Activated T-cell treated with anti-CD3 and anti-CD28 coated beads for 4 hours (primary cell): ENCODE data around the gene LRRC7.

Experiments
- DNase-seq: peaks from one replicate; pipeline ENCODE4 v3.0.0-alpha.2; 2020

LRRC7 gene

DNA sequence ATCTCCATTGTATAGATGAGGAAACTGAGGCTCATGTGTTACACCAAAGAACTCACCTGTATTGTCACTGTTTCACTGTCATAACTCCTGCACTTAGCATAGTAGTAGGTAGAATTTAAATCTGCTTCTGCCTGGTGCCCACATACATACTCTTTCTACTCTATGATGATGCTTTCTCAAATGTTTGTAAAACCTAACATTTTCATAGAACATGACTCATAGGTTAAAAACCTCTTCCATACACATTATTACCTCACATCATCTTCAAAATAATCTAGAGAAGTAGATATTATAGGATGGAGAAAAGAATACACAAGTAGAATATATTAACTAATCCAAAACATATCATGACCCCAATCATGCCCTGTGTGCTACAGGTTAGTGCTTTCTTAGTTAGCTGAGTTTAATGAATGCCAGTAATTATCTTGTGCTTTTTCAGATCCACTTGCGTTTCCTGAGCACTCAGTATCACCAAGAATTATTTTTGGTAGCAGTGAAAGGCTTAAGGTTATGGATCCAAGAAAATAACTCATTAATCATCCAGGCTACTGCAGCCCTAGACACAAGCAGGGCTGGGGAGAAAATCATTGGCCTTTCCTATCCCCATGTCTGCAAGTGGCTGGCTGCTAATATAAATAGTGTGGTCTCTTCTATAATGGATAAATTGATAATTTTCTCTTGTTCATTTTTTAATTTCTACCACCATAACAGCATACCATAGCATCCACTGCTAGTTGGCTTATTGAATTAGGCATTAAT, 480.8 kb downstream of the LRRC7 start:
- no peak for DNase-seq

DNA sequence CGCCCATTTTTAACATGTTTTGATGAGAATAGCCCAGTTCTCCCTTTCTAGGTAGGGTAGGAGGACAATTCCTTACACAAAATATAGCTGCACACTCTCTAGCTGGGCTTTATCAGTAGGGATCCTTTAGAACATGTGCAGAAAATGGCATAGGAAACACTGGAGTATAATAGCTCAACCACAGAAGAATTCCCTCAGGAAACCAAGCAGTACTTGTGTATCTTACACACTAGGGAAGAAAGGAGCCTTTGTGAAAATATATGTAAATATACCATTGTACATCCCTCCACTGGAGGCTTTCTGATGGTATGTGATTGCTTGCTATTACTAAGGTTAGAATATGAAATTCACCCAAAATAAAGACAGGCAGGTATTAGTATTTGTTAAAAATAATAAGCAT, 484.2 kb downstream of the LRRC7 start:
- DNase-seq, result no peak

DNA sequence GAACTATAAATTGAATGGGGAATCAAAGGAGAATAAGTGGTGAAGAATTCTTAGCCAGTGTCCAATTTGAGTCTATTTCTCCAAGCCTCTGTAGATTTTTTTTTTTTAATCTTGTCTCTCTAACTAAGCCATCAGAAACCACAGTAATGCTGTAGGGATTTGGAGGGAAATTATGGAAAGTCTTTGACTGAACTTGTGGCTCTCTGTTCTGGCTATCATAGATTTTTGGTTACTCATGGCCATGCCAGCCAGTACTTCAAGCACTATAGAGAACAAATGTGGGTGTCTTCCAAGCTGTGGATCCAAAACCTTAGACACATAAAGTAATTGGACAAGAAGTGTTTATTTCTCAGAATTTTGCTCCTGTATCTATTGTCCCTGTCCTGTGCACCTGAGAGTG, 489.8 kb downstream of the LRRC7 start:
- DNase-seq, result no peak

DNA sequence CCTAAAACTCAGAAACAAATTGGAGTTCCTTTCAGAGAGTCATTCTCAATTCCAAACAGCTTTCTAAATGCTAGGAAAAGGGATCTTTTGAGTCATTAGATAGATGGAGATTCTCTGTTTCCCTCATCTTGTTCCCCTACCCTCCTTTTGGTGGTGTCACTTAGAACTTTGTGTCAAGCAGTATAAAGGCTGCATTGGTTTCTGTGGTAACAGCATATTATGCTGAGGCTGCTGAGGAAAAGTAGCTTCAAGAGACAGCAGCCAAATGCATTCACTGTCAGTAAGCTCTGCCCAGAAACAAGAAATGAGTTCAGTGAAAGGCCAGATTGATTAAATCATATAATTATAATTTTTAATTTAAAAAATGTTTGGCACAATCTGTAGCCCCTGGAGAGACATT, 493.5 kb downstream of the LRRC7 start:
- DNase-seq, result no peak

DNA sequence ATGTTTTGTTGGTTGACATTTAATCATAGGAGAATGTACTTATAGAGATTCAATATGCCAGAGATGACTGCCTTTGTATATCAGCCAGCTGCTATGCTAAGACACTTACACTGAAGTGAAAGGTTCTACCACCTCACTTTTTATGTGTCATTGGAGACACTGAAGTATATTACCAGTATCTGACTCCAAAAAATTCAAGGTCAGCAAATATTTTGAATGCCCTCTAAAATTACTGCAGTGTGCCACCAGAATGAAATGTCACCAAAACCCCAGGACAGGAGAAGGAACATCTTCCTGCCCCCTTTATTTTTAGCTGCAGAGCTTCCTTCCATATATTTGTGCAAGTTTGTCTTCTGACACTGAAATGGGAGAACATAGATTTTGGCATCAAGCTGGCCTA, 496.1 kb downstream of the LRRC7 start:
- no peak for DNase-seq

DNA sequence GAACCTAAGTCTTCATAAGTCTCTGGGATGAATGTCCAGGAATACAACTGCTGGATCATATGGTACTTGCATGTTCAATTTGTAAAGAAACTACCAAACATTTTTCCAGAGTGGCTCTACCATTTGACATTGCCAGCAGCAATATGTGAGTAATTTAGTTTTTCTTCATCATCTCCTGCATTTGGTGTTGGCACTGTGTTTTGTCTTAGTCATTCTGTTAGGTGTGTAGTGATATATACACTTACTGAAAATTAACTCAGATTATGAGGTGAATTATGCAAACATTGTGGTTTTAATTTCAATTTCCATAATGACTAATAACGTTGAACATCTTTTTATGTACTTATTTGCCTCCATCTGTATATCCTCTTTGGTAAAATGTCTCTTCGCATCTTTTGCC, 499.0 kb downstream of the LRRC7 start:
- no peak for DNase-seq

DNA sequence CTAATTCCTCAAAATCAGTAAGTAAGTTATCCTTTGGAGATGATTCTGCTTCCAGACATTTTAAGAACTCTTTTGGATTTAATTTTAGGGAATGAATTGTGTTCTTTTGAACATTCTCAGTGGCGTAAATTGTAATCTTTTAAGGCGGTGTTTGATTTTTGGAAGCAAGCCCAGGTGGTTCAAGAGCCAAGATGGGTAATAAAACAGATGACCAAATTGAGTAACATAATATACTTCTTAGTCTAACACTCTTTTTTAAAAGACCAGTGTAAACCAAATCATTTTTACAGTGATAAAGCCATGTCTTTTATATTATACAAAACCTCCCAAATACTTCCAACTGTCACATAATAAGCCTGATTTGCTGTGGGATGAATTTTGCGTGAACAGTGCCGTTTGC, 503.9 kb downstream of the LRRC7 start:
- no peak for DNase-seq

DNA sequence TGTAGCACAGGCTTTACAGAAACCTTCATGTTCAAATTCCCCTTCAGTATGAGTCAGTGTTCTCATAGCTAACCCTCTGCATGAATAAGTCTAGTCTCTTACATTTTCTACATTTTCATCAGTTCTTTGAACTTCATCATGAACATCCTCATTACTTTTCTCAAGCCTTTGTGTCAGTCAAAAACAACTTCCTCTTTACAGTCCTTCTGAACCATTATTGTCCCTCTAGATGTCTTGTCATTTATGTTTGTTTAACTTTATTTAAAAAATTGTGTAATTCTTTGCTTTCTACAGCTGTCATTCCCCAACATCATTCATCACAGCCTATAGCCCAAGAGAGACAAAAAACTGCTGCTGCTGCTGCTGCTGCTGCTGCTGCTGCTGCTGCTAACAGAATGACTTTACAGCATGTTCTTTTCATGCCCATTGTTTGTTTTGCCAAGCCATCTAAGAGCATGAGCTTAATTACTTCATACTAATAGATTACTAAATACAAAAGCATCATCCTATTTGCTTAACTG, 504.6 kb downstream of the LRRC7 start:
- DNase-seq, result no peak

DNA sequence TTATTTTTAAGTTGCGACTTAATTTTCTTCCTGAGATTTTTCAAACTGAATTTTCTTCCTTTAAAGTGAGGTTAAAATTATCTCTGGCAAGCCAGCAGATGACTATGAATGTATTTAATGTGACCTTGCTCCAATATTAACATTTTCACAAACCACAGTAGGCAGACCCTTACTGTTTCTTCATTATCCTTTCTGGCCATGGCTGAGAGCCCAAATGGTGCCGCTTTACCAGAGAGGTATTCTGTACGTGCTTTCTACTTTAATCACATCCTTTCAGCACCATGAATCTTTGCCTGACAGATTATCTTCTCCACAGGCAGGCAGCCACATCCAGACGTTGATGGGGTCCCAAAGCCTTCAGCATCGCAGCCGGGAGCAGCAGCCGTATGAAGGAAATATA, 508.0 kb downstream of the LRRC7 start:
- DNase-seq, result no peak

DNA sequence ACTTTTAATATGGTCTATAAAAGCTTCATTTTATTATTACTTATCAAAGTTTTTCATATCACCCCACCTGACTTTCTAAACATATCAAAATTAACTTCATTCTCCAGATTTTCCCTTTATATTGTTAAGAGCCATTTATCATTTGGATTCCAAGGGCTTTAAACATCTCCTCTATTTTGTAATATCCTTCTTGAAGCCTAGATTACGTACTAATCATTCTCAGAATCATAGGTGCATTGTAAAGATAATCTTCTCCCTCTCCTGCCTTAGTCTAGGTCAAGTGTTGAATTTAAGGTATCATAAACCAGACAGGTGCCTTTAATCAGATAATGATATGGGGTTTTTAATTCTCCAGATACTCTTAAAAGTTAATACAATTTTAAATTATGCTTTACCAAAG, 509.3 kb downstream of the LRRC7 start:
- DNase-seq, result no peak

DNA sequence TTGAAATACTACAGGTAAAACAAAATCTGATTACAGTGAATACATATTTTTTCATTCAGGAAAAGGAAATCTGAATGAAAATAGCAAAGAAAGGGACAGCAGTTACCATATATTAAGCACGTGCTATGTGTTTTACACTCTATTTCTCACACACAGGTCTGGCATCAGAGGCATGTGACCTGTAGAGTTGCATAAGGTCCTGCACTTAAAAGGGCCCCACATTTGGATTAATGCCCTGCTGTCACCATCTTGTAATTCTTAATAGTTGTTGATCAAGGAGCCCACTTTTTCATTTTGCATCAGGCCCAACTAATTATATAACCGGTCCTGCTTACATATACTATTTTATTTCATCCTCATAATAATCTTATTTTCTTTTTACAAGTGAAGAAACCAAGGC, 511.8 kb downstream of the LRRC7 start:
- DNase-seq, result no peak

DNA sequence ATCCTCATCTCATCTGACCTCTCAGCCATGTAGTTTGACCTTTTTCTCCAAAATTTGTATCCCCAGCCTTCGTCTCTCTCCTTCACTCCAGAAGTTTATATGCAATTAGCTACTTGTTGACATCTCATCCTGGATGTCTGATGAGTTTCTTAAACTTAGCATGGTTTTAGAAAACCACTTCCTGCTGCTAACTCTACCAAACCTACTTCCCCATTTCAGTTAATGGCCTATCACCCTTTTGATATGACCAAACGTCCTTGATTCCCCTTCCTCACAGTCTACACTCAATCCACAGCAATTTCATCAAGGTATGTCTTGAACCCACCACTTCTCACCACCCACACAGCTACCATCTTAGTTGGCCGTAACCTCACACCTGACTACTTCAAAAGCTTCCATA, 515.8 kb downstream of the LRRC7 start:
- no peak for DNase-seq

DNA sequence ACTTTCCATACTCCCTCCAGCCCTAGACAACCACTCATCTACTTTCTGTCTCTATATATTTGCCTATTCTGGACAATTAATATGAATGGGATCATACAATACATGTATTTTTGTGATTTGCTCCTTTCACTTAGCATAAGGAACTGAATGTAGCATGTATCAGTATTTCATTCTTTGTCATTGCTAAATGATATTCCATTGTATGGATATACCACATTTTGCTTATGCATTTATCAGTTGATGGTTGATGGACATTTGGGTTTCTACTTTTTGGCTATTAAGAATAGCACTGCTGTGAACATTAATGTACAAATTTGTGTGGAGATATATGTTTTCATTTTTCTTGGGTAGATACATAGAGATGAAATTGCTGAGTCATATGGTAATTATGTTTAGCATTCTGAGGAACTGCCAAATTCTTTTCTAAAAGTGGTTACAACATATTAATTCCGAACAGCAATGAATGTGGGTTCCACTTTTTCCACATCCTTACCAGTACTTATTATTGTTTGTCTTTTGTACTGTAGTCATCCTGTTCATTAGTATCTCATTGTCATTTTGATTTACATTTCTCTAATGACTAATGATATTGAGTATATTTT, 516.7 kb downstream of the LRRC7 start:
- DNase-seq, result no peak

DNA sequence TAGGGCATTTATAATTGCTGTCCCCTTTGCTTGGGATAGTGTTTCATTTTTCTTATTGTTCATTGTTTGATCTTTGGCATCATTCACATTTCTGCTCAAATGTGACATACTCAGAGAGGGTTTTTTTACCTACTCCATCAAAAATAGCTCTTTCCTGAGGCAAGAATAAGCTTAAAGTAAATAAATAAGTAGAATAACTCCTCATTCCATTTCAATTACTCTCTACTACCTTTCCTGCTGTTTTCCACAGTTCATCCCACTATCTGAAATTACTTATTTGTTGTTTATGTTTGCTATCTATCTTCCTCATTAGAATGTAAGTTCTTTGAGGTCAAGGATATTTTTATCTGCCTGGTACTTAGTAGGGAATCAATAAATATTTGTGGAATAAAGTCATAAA, 517.8 kb downstream of the LRRC7 start:
- DNase-seq, result no peak

DNA sequence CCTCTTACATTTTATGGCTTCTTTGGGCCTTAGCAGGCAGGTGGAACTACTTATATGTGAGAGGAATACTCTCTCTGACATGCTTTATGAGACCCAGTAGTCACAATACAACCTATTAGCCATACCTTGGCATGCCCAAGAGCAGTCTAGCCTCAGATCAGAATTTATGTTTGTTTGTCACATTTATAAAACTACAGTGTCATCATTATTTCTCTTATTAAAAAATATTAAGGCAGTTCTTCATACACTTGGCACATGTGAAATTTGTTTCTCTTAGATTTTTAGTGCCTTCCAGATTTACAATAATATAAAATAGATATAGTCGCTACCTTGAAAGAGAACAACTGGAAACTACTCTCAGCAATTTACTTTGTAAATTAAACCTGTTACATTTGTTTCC, 519.2 kb downstream of the LRRC7 start:
- no peak for DNase-seq

DNA sequence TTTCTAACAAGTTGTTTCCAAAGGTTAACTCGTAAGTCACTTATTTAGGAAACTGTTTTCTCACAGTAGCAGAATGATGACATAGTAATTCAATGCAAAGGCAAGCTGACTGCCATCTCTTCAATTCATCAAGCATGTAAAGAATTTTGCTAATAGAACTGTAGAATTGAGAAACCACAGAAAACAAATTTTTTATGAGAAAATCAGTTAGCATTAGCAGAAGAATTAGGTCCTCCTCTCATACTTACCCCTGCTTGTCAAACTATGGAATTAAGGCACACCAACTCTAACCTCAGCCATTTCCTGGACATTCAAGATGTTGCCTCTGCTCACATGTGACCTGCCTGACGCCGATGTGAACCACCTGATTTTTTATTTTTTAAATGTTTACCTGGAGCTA, 522.4 kb downstream of the LRRC7 start:
- no peak for DNase-seq

DNA sequence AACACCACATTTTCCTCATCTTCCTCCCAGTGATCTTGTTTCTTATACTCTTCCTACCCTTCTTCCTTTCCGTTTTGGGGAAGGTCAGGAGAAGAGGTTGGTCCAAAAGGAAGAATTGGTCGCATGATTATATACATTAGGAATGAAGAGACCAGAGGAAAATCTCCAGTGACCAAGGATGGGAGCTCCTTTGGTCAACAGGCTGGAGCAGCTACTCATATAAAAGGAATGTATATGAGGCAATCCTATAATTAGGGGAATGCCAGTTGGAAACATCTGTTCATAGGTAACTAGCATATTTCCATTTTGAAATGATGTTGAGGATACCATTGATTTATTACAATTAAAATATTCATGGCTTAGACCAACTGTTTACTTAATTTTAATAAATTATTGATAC, 523.2 kb downstream of the LRRC7 start:
- DNase-seq, result no peak

DNA sequence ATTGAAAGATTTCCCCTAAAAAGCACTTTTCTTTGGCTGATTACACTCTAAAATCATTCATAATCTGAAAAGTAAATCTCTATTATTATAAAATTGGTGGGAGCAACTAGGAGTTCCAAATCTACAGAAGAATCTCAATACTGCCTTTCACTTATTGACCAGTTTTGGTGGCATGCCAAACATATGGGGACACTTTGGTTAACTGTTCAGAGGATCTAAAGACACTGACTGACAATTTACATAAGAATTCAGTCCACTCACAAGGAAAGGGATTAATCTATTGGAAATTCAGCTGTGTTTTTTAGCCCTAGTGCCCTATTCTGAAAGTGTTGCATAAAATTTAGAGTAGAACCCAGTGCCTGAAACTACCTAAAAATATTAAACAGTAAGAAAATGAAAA, 524.1 kb downstream of the LRRC7 start:
- no peak for DNase-seq

DNA sequence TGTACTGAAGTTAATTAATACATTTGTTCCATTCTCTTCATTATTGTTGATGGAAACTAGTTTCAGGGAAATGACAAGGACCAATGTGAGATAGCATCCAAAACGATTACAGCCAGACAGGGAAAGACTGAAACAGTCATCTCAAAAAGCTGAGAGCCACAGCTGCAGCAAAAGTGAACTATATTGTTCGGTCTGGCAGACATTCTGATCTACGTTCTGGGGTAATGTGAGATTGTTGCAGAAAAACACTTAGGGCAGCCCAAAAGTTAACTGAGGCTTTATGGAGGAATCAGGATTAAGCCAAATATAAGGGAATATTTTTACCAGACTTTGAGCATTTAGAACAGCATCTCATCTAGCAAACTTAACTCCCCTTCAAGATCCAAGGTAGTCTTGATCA, 524.8 kb downstream of the LRRC7 start:
- DNase-seq, result no peak

DNA sequence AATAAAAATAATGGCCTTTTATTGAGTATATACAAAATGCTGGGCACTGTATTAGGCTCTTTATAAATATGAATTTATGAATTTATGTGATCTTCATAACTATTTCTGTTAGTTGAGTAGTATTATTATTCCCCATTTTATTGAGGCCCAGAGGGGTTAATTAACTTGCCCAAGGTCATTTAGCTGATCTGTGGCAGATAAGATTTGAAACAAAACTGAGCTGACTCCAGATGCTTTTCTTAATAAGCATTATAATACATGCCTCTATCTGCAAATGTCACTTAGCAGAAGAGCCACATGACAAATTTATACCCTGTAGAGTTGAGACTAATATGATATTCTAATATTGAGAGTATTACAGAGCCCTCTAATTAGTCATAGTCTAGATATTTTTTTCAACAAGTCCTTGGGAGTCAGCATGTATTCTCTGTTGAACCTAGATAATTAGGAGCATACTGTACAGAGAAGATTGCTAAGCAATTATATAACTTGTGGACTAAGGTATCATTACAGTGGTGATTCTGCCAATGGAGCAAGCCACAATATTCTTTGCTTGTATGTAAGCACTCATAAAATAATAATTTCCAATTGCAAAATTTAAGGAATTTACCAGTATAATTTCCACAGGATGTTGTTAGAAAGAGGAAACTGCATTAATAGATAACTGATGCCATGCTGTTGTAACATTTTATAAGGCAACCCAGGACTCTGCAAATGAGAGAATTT, 525.7 kb downstream of the LRRC7 start:
- DNase-seq, result no peak

DNA sequence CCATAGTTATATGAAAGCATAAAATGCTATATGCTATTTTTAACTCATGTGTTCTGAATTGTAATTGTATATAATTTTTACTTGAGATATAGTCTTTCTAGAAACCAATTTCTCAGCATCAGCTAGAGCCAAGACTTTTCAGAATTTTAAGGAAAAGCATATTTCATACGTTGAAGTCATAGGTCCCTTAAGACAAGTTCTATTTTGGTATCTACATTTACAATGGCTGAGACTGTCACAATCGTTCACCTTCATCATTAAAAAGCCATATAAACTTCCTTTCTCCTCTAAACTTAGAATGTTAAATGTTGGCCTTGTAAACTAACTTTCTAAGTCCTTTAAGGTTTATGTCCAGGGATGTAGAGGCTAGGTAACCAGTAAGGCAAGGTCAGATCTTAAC, 533.5 kb downstream of the LRRC7 start:
- DNase-seq, result no peak

DNA sequence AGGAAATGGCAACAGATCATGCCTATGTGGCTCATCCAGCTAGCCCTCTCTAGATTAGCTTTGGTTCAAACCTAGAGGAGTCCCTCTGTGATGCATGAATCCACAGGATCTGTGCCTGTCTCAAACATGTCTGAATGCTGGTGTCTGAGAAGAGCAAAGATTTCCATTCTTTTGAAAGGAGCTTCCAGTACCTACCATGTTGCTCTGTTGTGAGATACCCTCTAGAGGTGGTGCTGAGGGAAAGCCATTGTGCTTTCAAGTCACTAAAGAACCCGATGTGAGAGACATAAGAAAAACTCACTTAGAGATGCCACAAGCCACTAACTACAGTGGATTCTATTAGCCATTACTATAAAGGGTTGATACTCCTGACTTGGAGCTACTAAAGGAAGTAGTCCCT, 534.1 kb downstream of the LRRC7 start:
- DNase-seq, result no peak

DNA sequence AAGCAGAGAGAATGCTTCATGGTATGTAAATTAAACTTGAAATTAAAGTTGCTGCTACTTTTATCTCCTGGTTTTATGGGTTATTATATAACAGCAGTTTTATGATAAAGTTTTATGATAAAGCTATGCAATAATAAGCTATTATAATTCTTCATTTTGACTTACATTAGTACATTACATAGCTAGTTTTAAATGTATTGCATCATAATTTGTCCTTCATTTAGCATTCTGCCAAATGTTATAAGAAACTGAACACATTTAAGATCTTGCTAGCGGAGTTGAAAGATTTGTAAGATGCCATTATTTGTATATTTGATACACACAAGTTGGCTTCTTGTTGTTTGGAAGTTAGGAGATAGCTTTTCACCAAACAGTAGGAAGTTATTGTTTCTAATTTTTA, 536.0 kb downstream of the LRRC7 start:
- no peak for DNase-seq

DNA sequence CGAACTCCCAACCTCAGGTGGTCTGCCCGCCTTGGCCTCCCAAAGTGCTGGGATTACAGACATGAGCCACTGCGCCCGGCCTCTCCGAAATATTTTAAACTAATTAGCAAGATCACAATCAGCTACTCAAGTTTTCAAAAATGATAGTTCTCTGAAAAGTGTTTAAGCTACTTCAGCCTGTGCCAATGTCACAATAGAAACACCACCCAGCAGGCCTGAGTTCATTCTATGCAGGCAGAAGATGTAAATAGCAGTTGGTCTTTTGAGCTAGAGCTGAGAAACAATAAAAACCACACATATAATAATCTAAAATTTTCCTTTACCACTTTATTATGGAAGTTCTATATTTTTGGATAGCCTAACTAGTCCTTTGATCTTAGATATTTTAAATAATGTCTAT, 541.5 kb downstream of the LRRC7 start:
- DNase-seq, result no peak
